Nephron progenitor cell (in vitro differentiated cells): ENCODE data around the gene PDZD8.

Experiments
- DNase-seq: peaks from one replicate; pipeline ENCODE4 v3.0.0; 2021
- H3K27ac Mint-ChIP-seq: 2 replicates; pipeline ENCODE4 v1.8.0; 2021; ENCODE audit warnings: mild to moderate bottlenecking, moderate library complexity, mixed read lengths
- H3K27me3 Mint-ChIP-seq: 2 replicates; pipeline ENCODE4 v1.8.0; 2021; ENCODE audit warnings: mild to moderate bottlenecking, low read depth, mixed read lengths; ENCODE audit not compliant: poor library complexity
- H3K36me3 Mint-ChIP-seq: 2 replicates; pipeline ENCODE4 v1.8.0; 2021; ENCODE audit warnings: low read depth, mixed read lengths
- H3K4me1 Mint-ChIP-seq: 2 replicates; pipeline ENCODE4 v1.8.0; 2021; ENCODE audit warnings: mixed read lengths
- H3K4me3 Mint-ChIP-seq: 2 replicates; pipeline ENCODE4 v1.8.0; 2021; ENCODE audit warnings: mild to moderate bottlenecking, moderate library complexity, mixed read lengths
- H3K9me3 Mint-ChIP-seq: 2 replicates; pipeline ENCODE4 v1.8.0; 2021; ENCODE audit warnings: mild to moderate bottlenecking, moderate library complexity, mixed read lengths
- CTCF ChIP-seq: fragments of 200-600 bp; sonication (generic); IDR thresholded peaks from 2 replicates; pipeline ENCODE4 v1.5.0; 2021; ENCODE audit warnings: antibody characterized with exemption

PDZD8 gene

GRCh38 chr10:117255835-117256460 is 119.3 kb downstream of the PDZD8 start:
- no peak for TF ChIP-seq CTCF
- Mint-ChIP-seq H3K9me3 (no peaks in the 10 kb centered on the region), H3K36me3 (no peaks in the 10 kb centered on the region), H3K4me3 (no peak overlapping the region), H3K4me1 (peaks cover 58% of the 10 kb centered on the region), H3K27ac (no peak overlapping the region), H3K27me3 (peaks cover 27% of the 10 kb centered on the region)
- no peak for DNase-seq

GRCh38 chr10:117254774-117255735 is 120.2 kb downstream of the PDZD8 start:
- Mint-ChIP-seq H3K27ac (no peak overlapping the region), H3K4me3 (no peak overlapping the region), H3K36me3 (no peaks in the 10 kb centered on the region), H3K9me3 (no peaks in the 10 kb centered on the region), H3K4me1 (peaks cover 52% of the 10 kb centered on the region), H3K27me3 (peaks cover 24% of the 10 kb centered on the region)
- TF ChIP-seq CTCF: no peak
- no peak for DNase-seq

GRCh38 chr10:117254338-117254737 is 120.9 kb downstream of the PDZD8 start:
- Mint-ChIP-seq H3K4me3 (no peak overlapping the region), H3K9me3 (no peaks in the 10 kb centered on the region), H3K27ac (no peak overlapping the region), H3K36me3 (no peaks in the 10 kb centered on the region), H3K27me3 (peaks cover 24% of the 10 kb centered on the region), H3K4me1 (peaks cover 45% of the 10 kb centered on the region)
- DNase-seq: no peak
- no peak for TF ChIP-seq CTCF

GRCh38 chr10:117253908-117254307 is 121.3 kb downstream of the PDZD8 start:
- H3K4me1 Mint-ChIP-seq: peaks cover 45% of the 10 kb centered on the region

GRCh38 chr10:117250411-117250810 is 124.8 kb downstream of the PDZD8 start:
- no peak for DNase-seq
- no peak overlapping the region for H3K4me3 Mint-ChIP-seq
- no peak for TF ChIP-seq CTCF
- H3K4me1 Mint-ChIP-seq: peaks cover 37% of the 10 kb centered on the region
- H3K27ac Mint-ChIP-seq: no peak overlapping the region
- no peaks in the 10 kb centered on the region for H3K36me3 Mint-ChIP-seq
- H3K9me3 Mint-ChIP-seq: no peaks in the 10 kb centered on the region
- peaks cover 18% of the 10 kb centered on the region for H3K27me3 Mint-ChIP-seq

More at GRCh38 chr10:117253908-117254307, 121.3 kb downstream of the PDZD8 start:
- Mint-ChIP-seq H3K27me3 (peaks cover 27% of the 10 kb centered on the region), H3K36me3 (no peaks in the 10 kb centered on the region), H3K4me3 (no peak overlapping the region), H3K9me3 (no peaks in the 10 kb centered on the region), H3K27ac (no peak overlapping the region)
- DNase-seq: no peak
- TF ChIP-seq CTCF: no peak
